GM10266 (cell line): Measurements from ENCODE around the gene PSMD14.

ENCODE experiments used
- DNase-seq: peaks from one replicate; pipeline ENCODE4 v3.0.0; 2012; ENCODE audit errors: extremely low spot score
- CTCF ChIP-seq: IDR thresholded peaks from 2 replicates; pipeline ENCODE4 v1.5.1; 2012; ENCODE audit warnings: mild to moderate bottlenecking, low read depth; ENCODE audit not compliant: control insufficient read depth, insufficient read depth; ENCODE audit errors: missing control alignments

The PSMD14 gene

GRCh38 chr2:161438598-161438997 lies 130.4 kb downstream of the PSMD14 start:
- TF ChIP-seq CTCF: no peak
- DNase-seq: no peak

GRCh38 chr2:161445097-161445496 lies 136.9 kb downstream of the PSMD14 start:
- no peak for DNase-seq

GRCh38 chr2:161448431-161448830 lies 140.2 kb downstream of the PSMD14 start:
- no peak for DNase-seq
- TF ChIP-seq CTCF: no peak

More at GRCh38 chr2:161445097-161445496, 136.9 kb downstream of the PSMD14 start:
- TF ChIP-seq CTCF: no peak
